Stimulated activated CD8-positive, alpha-beta memory T cell treated with anti-CD3 and anti-CD28 coated beads, Interleukin-4, amount 100 ng/mL, for 1 hour (primary cell): Measurements from ENCODE around the gene VWC2L.

Experiments used
- DNase-seq, 2 donors: peaks; one replicate each; pipeline ENCODE4 v3.0.0-alpha.2; 2020; ENCODE audit warnings: low read depth in 2 of 2, low spot score in 1 of 2

VWC2L gene

DNA sequence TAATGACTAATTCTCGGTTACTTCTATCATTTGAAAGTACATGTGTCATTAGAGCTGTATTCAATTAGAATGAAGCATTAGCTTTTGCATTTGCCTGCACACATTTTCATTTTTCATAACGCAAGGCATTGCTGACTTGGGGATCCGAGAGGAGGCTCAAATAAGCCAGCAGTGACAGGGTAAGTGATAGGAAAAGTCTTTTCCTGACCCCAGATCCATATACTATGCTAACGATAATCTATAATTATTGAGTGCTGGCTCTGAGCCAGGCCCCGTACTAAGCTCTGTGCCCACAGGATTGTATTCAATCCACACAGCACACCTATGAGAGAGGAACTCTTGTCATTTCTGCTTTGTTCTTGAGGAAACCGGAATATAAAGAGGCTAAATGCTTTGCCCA lies 168.2 kb downstream of the VWC2L start:
- DNase-seq, result no peak

DNA sequence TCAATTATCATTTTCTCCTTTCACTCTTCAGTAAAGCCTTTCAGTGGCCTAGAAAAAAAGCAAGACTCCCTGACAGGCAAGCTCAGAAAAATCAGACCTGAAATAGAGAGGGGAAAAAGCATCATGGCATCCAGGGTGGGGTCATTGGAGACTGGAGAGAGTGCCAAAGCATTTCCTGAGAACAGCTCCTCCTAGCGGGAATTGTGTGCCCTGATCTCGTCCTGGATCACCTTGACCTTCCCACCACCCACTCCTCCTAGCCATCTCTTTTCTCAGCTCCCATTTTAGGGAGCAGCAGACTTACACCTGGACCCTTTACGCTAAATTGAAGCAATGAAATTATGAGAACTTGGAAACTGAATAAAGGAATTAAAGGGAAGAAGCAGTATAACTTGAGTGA lies 176.6 kb downstream of the VWC2L start:
- DNase-seq, result no peak

DNA sequence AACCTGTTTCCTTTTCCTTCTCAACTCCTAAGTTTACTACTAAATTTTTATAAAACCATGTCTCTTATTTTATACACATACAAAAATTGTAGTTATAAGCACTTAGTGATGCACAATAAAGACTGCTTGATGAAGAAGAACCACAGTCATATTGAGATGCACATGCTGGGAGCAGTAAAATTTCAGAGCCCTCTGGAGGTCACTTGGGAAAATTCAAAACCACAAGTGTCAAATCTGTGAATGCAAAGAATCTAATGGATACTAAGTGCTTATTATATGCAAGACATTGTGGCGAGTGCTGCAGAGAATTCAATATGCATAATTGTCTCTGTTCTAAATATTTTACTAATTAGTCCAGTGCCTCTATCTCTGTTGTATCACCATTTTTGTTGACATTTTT lies 180.5 kb downstream of the VWC2L start:
- DNase-seq, result no peak

DNA sequence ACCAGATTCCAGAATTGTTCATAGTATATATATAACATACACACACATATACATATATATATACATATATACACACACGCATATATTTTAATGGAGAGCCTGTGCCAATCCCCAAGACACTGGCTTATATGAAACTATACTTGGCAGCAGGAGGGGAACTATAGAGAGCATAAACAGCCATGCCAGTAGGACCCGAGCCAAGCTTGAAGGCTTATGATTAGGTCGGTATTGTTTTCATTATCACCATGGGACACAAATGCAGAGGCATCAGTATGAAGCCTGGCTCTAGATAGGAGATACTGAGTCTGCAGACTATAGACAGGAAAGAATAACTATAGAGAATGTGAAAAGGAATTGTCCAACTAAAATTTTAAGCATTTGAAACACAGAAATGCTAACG lies 181.2 kb downstream of the VWC2L start:
- no peak for DNase-seq

DNA sequence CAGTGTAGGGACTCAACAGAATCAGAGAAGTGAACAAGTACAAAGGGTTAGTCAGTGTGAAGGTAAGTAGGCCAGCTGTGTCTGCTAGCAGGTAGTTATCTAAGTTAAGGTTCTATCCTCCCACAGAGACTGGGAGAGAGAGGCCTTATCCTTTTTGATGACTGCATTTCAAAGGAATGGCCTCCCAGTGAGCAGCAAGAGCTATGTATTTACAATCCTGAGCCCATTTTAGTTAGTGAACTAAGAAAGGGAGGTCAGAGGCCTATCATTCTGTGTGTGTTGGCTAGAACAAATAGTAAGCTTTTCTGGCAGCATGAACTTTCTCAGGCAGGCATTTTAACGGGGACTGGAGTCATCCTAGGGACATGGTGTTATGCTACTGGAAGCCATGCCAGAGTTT lies 182.9 kb downstream of the VWC2L start:
- DNase-seq, result no peak

DNA sequence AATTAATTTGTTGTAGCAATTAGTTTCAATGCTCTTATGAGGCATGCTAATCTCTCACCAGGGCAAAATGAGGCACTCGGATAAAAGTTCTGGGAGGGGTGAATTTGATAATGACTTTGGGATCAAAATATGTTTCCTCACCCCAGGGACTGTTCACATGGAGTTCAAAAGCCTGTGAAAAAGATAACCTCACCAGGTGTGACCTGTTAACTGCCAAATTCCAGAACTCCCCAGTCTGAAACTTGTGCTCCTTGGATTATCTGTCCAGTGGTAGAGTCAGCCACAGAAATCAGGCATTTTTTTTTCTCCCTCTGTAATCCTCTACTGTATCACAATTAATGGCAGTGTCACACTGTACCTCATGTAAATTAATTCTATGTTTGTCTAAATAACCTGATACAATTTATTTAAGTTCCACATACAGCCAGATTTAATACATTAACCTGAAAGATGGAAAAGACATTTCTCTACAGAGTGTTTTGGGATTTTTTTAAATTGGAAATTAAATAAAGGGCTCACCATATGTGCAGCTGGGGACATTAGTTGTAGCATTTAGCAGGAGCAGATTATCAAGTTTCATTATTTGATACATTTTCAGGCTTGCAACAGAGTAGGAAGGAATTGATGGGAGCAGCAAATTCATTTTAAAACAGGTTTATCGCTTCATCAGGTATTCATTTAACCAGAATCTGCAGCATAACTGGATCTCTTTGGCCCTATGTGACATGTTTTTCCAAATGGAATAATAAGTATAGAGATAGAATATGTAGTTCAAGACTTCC lies 191.2 kb downstream of the VWC2L start:
- no peak for DNase-seq

DNA sequence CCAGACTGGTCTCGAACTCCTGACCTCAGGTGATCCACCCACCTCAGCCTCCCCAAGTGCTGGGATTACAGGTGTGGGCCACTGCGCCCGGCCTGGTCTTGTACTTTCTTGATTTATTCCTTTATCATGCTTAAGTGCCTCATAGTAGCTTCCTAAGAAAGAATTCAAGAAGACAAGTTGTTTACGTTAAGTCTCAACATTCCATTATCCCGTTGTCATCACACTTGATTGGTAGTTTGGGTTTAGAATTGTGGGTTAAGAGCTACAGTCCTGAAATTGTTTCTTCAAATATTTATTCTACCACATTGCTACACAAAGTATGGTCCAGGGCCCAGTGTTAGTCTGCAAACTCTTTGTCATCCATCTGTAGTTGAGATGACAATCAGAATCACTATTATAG lies 194.0 kb downstream of the VWC2L start:
- DNase-seq, result no peak

DNA sequence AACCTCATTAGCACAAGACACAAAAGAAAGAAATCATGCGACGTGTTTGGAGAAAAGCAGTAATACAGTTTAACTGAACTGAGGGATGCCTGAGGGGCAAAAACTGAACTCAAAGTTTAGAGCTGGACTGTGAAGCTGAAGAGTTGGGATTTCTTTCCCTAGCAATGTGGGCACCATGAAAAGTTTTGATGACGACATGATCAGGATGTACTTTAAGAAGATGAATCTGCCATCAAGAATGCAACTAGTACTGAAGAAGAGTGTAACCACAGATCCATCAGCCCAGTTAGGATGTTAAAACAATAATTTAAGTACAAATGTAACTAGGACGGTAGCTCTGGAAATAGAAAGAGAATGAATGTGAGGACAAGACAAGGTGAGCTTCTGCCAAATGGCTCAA lies 196.2 kb downstream of the VWC2L start:
- DNase-seq, result no peak

DNA sequence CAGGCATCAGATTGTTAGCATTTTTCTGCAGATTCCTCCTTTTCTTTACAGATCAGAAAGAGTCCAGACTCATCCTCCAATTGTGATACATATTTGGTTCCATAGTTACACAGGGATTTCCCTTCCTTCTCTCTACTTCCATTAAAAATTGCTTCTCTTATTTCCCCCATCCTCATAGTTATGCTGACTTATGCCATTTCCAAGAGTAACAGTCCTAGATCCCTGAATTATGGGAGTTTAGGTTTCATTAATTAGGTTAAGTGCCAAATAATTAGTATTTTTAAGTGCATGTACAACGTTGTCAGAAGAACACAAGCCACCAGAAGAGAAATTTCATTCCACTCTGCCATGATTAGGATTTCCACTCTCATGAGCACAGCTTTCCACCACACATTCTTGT lies 200.2 kb downstream of the VWC2L start:
- DNase-seq, result no peak

DNA sequence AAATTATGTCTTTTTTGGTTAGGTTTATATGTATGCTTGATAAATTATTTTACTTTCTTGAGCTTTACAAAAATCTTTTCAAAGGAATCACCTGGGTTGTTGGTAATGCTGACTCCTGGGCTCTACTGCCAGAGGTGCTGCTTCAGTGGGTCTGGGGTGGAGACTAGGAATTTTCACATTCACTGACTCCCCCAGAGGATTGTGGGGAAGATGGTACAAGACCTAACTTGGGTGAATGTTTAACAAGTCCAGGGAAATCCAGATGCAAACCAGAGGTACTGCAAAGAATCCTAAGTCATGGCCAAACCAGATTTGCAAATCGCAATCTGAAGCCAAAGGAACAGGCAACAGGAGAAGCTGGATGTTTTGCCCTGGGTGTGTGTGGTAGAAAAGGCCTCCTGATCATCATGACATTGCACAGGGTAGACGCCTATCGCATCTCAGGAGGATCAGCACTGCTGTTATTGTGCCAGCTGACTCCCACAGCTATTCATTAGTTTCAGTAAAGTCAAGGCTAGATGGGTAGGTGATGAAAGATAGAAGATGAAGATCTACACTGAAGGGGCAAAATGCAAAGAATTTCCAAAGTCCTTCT lies 213.4 kb downstream of the VWC2L start:
- no peak for DNase-seq

DNA sequence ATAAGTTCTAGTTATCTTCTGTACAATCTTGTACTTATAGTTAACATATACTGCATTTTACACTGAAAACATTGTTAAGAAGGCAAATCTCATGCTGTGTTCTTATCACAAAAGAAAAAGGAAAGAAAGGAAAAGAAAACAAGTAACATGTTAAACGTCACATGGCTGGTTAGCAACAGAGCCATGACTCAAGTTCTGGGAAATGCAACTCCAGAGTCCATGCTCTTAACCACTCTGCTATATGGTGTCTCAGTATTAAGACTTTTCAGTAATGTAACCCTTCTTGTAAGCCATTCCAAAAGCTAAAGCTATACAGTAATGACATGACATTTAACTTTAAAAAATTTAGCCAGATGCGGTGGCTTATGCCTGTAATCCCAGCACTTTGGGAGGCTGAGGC lies 217.2 kb downstream of the VWC2L start:
- DNase-seq, result no peak
